Measurements from ENCODE around the gene TCF7L2. TPM values are rescaled to one million over a fixed set of nuclear protein-coding genes. Genes with fewer than 3 reads are reported as not detected.

Gene TCF7L2
- total RNA-seq, 4 donors from 2014 or later: 4.0 to 13.2 (median 6.4) TPM

GRCh38 chr10:113151190-113151666 is 201.2 kb downstream of the TCF7L2 start:
- intact Hi-C loops (cut with DNase I): no loop called here
- no peaks in the 10 kb centered on the region for H3K9me3 ChIP-seq
- WGBS, 2 donors: 66% methylated on average over 4 to 6 of the region's 6 CpGs
- H3K27ac ChIP-seq: no peak overlapping the region
- no peaks in the 10 kb centered on the region for H3K27me3 ChIP-seq
- no peaks in the 10 kb centered on the region for H3K4me1 ChIP-seq
- no peak for DNase-seq
- H3K36me3 ChIP-seq: peaks cover 4 to 100% (median 18%) of the 10 kb centered on the region in 3 donors
- H3K4me3 ChIP-seq: no peak overlapping the region
- TF ChIP-seq CTCF (IDR thresholded peaks at IDR 0.05) (no peak), POLR2A (IDR thresholded peaks at IDR 0.05) (no peak)

GRCh38 chr10:113153493-113154102 is 203.6 kb downstream of the TCF7L2 start:
- no peak overlapping the region for H3K27ac ChIP-seq
- peaks cover 0 to 6% (median 0%) of the 10 kb centered on the region in 3 donors for H3K4me1 ChIP-seq
- no peak overlapping the region for H3K4me3 ChIP-seq
- no peaks in the 10 kb centered on the region for H3K27me3 ChIP-seq
- DNase-seq: no peak
- H3K9me3 ChIP-seq: no peaks in the 10 kb centered on the region
- peaks cover 4 to 98% (median 18%) of the 10 kb centered on the region in 3 donors for H3K36me3 ChIP-seq
- TF ChIP-seq CTCF (IDR thresholded peaks at IDR 0.05) (no peak), POLR2A (IDR thresholded peaks at IDR 0.05) (no peak)
- WGBS, 2 donors: 92 to 93% methylated on average over 9 to 15 of the region's 17 CpGs
- intact Hi-C loops (cut with DNase I): no loop called here

DNA sequence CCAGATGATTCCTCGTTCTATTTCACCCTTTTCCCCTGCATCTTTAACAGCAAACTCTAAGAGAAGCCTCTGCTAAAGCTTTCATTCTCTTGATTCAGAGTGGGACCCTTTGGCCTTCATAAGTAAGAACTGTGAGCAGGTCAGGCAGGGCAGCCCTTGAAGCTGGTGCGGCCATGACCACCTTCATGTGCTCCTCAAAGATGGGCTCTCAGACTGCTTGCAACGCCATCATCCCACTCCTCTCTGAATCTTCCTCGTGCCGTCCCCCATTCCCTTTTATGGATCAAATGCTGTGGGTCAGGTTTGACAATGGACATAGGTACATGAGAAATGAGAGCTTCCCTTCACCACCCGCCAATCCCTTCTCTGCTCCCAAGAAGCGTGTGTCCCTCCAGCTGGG is 207.4 kb downstream of the TCF7L2 start:
- intact Hi-C loops (cut with DNase I): no loop called here
- DNase-seq: no peak
- 80 to 96% methylated on average over 3 to 7 of the region's 7 CpGs for WGBS, 2 donors
- H3K9me3 ChIP-seq: no peaks in the 10 kb centered on the region
- H3K36me3 ChIP-seq: peaks cover 4 to 97% (median 23%) of the 10 kb centered on the region in 3 donors
- H3K27me3 ChIP-seq: no peaks in the 10 kb centered on the region
- H3K4me3 ChIP-seq: no peak overlapping the region
- TF ChIP-seq POLR2A (IDR thresholded peaks at IDR 0.05) (no peak), CTCF (IDR thresholded peaks at IDR 0.05) (no peak)
- peak overlapping the region in 2 of 4 donors; percentile 11 to 48 for H3K27ac ChIP-seq
- H3K4me1 ChIP-seq: peaks cover 0 to 6% (median 0%) of the 10 kb centered on the region in 3 donors

DNA sequence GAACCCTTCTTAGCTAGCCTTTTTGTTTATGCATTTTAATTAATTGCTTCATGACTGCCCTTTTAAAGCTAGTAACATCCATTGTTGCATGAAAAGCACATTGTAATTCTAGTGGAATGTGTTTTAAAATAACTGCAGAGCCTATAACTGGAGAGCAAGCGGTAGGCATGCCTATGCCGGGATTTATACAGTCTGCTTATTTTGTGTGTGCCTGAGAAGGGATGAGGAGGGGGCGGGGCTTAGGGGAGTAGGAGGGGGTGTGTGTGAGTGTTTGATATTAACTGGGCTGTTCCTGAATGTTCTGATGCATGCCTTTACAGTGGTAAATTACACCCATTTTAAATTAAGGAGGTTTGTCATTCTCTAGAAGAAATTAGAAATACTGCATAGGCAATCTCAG is 208.1 kb downstream of the TCF7L2 start:
- Histone ChIP-seq H3K4me1 (peaks cover 0 to 6% (median 0%) of the 10 kb centered on the region in 3 donors), H3K27me3 (no peaks in the 10 kb centered on the region), H3K4me3 (no peak overlapping the region), H3K27ac (peak overlapping the region in 1 of 4 donors; percentile 48), H3K36me3 (peaks cover 4 to 92% (median 16%) of the 10 kb centered on the region in 3 donors), H3K9me3 (no peaks in the 10 kb centered on the region)
- TF ChIP-seq POLR2A (IDR thresholded peaks at IDR 0.05) (no peak), CTCF (IDR thresholded peaks at IDR 0.05) (no peak)
- no peak for DNase-seq
- 66 to 72% methylated on average over 3 of the region's 3 CpGs for WGBS, 2 donors
- intact Hi-C loops (cut with DNase I): no loop called here

GRCh38 chr10:113159563-113159962 is 209.5 kb downstream of the TCF7L2 start:
- intact Hi-C loops (cut with DNase I): no loop called here
- no peak overlapping the region for H3K4me3 ChIP-seq
- no peaks in the 10 kb centered on the region for H3K9me3 ChIP-seq
- no peaks in the 10 kb centered on the region for H3K27me3 ChIP-seq
- DNase-seq: no peak
- H3K27ac ChIP-seq: no peak overlapping the region
- TF ChIP-seq CTCF (IDR thresholded peaks at IDR 0.05) (no peak), POLR2A (IDR thresholded peaks at IDR 0.05) (no peak)
- peaks cover 0 to 89% (median 7%) of the 10 kb centered on the region in 3 donors for H3K36me3 ChIP-seq
- 87 to 89% methylated on average over 8 of the region's 8 CpGs for WGBS, 2 donors
- H3K4me1 ChIP-seq: peaks cover 0 to 6% (median 0%) of the 10 kb centered on the region in 3 donors
